Cerebellar cortex (tissue), 1 donor: ENCODE measurements around the gene SPINK1.
"Not testable (repeated sequence)": the region's sequence is repeated elsewhere in the genome, so short reads cannot be mapped to it uniquely, and the experiment has no call there.

ENCODE experiments used
- DNase-seq: peaks from one replicate; pipeline ENCODE4 v3.0.0-alpha.2; 2015; ENCODE audit warnings: low spot score

The SPINK1 gene

GRCh38 chr5:147854894-147855773 lies 23.7 kb upstream of the SPINK1 start:
- DNase-seq, result no peak

- no peak for DNase-seq
Measured at GRCh38 chr5:147854331-147854730, 22.9 kb upstream of the SPINK1 start.

DNA sequence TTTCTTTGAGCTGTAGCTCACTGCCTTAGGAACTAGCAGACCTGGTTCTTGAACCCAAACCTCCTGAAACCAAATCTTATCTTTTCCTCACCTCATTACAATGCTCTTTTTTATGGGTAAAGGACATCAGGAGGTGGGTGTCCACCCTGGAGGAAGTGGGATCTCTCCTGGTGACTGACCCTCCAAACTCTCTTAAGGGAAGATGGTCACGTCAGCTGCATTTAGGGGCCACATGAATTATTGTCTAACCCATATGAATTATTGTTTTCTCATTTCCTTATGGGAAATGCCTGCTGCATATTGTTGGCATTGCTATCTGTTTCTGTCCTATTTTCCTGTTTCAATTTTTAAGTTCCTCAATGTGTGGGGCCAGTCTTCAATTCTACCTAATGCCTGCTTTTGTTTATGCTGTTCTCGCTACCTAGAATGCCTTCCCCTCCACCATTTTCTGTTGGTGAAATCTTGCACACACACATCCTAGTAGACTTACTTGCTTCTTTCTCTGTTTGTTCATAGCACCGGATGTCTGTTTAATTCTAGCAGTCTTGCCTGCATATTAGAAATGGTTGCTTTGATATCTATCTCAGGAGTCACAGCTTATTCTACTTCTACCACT lies 22.0 kb upstream of the SPINK1 start:
- no peak for DNase-seq

- no peak for DNase-seq
Measured at GRCh38 chr5:147852365-147852764, 20.9 kb upstream of the SPINK1 start.

DNA sequence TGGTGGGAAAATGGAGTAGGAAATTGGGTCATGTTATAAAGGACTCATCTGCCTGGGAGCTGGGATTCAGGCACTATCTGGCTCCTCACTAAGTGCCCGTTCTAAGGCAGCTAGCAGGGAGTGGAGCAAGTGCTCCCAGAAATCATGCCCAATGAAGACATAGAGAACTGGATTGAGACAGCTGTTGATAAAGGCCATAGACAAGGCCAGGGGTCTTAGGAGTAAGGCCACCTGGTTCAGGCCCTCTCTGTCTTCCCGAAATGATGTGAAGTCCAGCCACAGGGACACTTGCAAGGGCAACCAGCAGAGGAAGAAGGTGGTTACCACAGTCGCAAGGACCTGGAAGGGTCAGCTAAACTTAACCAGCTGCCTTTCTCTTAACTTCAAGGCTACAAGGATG lies 20.1 kb upstream of the SPINK1 start:
- DNase-seq, result no peak

DNA sequence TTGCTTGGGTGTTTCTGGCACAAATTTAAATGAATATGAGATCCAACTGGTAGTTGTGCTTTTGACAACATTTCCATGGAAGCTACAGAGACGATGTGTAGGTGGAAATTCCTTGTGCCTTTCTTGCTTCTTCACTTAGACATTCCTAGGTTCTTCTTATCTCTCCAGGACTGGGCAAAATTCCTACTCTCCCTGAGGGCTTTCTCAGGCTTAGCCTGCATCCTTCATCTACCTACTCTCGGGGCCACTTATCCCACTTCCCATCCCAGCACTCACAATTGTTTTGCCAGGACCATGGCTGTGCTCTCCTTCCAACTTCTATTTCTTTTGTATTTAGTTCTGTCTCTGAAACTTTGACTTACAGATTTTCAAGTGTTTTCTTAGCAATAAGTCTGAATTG lies 17.8 kb upstream of the SPINK1 start:
- no peak for DNase-seq

- no peak for DNase-seq
Measured at GRCh38 chr5:147845618-147846017, 14.1 kb upstream of the SPINK1 start.

DNA sequence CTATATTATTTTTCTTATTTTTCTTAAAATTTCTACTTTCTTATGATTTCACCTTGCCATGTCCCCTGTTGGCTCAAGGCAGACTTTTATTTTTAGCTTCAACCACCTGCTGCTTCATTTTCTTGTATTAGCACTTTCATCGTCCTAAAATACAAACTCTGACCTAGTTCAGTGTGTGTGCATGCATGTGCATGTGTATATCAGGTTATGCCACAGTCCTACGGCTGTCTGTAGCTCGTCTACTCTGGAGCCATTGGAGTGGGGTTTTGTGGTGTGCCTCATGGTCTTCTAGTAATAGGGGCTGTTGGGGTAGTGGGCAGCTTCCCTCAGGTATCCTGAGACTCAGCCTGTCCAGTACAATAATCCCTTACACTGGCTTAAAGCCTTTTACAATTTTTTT lies 13.4 kb upstream of the SPINK1 start:
- no peak for DNase-seq

GRCh38 chr5:147842869-147843268 lies 11.4 kb upstream of the SPINK1 start:
- DNase-seq, result no peak

GRCh38 chr5:147836439-147836838 lies 5.0 kb upstream of the SPINK1 start:
- DNase-seq, result no peak

GRCh38 chr5:147835386-147835798 lies 3.9 kb upstream of the SPINK1 start:
- no peak for DNase-seq

DNA sequence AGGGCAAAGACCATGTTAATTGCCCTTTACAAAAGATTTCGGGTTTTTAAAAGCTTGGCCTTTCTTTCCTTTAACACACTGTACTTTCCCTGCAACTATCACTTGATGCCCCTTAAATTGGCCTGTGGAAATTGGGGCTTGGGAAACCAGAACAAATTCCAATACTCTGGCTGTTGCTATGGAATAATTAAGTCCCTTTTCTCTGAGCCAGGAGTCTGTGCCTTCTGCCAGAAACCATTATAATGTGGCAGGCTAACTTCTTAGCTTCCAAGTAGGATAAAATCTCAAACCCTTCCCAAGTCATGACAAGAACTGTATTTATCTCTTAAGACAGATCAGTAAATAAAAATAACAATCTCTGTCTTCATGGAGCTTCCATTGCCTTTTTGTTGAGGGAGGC lies 1.1 kb upstream of the SPINK1 start:
- DNase-seq, result no peak

- DNase-seq, result no peak
Measured at GRCh38 chr5:147830035-147830434, 1.4 kb downstream of the SPINK1 start.

GRCh38 chr5:147827017-147827416 lies 4.5 kb downstream of the SPINK1 start:
- DNase-seq, result not testable (repeated sequence)

DNA sequence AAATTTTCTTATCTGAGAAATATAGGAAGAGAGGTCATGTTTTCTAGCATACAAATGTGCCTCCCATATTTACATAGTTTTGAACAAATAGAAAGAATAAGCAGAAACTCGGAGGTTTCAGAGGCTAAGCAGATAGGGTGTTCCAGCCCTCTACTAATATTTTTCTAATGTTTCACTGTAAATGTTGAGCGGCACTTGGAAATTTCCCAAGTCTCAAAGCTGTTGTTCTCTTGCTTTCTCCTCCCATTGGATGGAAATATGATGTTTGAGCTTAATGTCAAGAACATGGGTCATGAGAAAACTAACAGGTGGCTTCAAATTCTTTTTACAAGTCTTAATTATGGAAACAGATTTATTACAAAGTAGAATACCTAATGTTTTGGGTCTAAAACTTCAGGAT lies 5.1 kb downstream of the SPINK1 start:
- DNase-seq, result no peak

- DNase-seq, result peak; percentile 85
Measured at GRCh38 chr5:147822686-147823491, 8.6 kb downstream of the SPINK1 start.

- DNase-seq, result not testable (repeated sequence)
Measured at GRCh38 chr5:147822222-147822621, 9.2 kb downstream of the SPINK1 start.

- no peak for DNase-seq
Measured at GRCh38 chr5:147821766-147822165, 9.7 kb downstream of the SPINK1 start.

- DNase-seq, result no peak
Measured at GRCh38 chr5:147819261-147819770, 12.2 kb downstream of the SPINK1 start.

DNA sequence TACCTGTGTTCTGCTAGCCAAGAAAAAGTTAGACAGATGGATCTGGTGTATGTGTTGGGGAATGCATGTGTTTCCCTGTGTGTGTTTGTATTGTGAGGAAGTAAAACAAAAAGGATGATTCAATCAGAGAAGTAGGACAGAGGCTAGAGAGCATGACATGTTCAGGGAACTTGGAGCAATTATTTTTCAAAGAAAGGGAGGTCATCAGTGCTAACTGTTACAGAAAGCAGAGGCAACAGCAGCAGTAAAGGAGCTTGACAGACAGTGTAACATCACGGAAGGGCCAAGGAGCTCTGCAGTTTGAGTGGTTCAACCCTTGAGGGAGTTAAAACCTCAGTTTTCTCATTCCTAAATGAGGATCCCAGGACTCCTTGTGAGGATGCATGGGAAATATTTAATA lies 13.2 kb downstream of the SPINK1 start:
- no peak for DNase-seq

- no peak for DNase-seq
Measured at GRCh38 chr5:147813696-147814095, 17.8 kb downstream of the SPINK1 start.

DNA sequence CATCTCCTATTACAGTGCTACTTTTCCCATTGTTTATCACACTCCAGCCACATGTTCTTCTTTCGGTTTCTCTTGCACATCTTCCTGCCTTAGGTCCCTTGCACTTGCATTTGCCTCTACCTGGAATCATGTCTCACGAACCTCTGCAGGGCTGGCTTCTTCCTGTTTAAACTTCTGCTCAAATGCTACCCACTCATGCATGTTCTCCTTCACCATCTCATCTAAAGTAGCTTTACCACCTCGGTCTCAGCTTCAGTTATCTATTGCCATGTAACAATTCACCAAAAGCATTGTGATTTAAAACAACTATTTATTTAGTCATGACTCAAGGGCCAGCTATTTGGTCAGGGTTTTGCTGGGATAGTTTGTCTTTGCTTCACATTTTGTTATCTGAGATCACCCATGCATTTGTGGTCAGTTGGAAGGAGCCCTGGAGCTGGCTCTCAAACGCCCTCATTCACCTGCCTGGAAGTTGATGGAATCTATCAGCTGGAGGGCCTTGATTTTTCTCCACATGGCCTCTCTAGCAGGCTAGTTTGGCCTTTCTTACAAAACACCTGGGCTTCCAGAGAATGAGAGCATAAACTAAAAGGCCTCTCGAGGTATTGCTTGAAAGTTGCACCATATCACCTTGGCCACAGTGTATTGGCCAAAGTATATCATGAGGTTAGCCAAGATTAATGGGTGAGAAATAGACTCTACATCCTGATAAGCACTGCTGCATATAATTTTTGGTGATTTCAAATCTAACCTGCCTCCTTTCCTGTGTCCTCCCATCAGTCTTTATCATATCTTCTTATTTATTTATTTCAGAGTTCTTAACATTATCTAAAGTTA lies 21.4 kb downstream of the SPINK1 start:
- no peak for DNase-seq
